ENCODE measurements around the gene RPUSD1.

RPUSD1 gene

DNA sequence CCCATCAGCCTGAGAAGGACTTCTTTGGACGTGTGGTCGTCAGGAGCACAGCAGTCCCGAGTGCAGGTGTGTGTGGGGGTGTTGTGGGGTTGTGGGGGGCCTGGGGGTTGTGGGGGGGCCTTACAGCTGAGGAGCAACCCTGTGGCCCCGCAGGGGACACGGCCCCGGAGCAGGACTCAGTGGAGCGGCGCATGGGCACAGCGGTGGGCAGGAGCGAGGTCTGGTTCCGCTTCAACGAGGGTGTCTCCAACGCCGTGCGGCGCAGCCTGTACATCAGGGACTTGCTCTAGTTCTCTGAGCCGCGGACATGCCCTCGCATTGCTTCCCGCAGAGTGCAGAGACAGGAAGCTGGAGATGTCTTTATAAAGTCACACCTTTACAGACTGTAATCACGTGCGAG lies 9.5 kb upstream of the RPUSD1 start:
- no peak for DNase-seq

GRCh38 chr16:797120-797420 lies 8.9 kb upstream of the RPUSD1 start:
- DNase-seq = no peak

DNA sequence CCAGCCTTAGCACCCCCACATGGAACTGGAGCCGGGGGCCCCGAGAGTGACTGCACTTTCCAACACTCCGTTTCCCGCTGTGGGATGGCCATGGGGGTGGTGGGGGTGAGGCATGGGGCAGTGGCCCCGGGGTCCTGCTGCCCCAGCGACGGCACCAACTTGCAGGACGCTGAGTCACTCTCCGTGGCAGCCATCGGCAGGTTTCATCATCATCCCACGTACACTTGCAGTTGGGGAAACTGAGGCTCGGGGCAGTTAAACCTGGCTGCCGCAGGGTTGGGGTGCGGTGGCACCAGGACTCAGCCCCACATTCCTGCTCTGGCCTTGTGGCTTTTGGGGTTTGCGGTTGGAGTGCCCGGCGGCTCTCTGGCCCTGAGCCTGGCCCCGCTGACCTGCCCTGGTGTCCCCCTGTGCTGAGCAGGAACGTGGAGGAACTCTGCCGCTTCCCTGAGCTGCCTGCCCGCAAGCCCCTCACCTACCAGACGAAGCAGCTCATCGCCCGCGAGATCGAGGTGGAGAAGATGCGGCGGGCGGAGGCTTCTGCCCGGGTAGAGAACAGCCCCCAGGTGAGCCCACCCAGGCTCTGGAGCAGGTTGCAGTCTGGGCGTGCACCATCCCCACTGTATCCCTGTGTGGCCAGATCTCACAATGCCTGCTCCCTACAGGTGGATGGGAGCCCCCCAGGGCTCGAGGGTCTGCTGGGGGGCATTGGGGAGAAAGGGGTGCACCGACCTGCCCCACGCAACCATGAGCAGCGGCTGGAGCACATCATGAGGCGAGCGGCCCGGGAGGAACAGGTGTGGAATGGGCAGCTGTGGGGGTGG lies 8.3 kb upstream of the RPUSD1 start:
- no peak for DNase-seq

DNA sequence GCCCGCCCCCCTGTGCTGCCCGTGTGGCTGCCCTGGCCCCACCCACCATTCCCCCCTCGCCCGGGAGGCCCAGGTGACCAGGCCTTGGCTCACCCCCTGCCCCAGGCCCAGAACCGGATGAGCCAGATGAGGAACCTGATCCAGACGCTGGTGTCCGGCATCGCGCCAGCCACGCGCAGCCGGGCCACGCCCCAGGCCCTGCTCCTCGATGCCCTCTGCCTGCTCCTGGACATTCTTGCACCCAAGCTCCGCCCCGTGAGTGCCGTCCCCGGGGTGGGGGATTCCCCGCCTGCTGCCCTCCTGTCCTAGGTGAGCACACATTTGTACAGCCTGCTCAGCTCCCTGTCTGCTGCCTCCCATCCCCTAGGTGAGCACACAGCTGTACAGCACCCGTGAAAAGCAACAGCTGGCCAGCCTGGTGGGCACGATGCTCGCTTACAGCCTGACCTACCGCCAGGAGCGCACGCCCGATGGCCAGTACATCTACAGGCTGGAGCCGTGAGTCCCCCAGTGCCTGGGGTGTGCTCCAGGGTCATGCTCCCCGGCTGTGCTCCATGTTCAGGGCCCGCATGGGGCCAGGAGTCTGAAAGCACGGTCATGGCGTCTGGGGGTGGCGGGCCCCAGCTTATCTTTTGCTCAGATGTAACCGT lies 7.5 kb upstream of the RPUSD1 start:
- no peak for DNase-seq

- DNase-seq = no peak
These were observed 6.8 kb upstream of the RPUSD1 start for GRCh38 chr16:794853-795466.

GRCh38 chr16:794091-794822 lies 6.1 kb upstream of the RPUSD1 start:
- DNase-seq = no peak

GRCh38 chr16:793414-793813 lies 5.2 kb upstream of the RPUSD1 start:
- no peak for DNase-seq

DNA sequence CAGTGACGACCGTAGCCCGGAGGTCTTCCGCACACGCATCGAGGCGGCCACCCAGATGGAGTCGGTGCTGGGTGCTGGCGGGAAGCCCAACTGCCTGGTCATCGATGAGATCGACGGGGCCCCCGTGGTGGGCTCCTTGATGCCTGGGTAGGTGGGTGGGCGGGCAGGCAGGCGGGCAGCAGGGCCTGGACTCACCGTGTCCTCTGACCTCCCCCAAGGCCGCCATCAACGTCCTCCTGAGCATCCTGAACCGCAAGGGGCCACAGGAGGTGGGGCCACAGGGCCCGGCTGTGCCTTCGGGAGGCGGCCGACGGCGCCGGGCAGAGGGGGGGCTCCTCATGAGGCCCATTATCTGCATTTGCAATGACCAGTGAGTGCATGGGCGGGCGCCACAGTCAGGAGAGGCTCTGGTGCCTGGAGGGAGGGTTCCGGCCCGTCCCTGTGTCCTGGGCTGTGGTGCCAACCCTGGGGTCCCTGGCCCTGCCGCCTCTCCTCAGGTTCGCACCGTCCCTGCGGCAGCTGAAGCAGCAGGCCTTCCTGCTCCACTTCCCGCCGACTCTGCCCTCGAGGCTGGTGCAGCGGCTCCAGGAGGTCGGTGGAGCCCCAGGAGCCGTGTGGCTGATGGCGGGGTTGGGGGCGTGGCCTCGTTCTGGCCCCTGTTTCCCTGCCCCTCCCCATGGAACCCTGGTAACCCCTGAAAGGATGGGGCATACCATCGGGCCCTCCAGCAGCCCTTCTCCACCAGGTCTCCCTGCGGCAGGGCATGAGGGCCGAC lies 4.2 kb upstream of the RPUSD1 start:
- no peak for DNase-seq

DNA sequence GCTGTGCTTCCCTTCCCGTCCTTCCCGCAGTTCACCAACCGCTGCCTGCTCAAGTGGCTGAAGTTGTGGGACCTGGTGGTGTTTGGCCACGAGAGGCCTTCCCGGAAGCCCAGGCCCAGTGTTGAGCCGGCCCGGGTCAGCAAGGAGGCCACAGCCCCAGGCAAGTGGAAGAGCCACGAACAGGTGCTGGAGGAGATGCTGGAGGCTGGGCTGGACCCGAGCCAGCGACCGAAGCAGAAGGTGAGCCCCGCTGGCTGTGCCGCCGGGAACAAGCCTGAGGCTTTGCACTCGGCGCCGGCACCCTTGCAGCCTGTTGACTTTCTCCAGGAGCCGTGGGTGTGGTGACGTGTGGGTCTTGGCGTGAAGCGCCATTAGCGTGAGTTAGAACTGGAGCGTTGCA lies 3.0 kb upstream of the RPUSD1 start:
- no peak for DNase-seq

GRCh38 chr16:790086-790485 lies 1.9 kb upstream of the RPUSD1 start:
- DNase-seq = no peak

GRCh38 chr16:789191-789850 lies 1.1 kb upstream of the RPUSD1 start:
- DNase-seq = no peak

DNA sequence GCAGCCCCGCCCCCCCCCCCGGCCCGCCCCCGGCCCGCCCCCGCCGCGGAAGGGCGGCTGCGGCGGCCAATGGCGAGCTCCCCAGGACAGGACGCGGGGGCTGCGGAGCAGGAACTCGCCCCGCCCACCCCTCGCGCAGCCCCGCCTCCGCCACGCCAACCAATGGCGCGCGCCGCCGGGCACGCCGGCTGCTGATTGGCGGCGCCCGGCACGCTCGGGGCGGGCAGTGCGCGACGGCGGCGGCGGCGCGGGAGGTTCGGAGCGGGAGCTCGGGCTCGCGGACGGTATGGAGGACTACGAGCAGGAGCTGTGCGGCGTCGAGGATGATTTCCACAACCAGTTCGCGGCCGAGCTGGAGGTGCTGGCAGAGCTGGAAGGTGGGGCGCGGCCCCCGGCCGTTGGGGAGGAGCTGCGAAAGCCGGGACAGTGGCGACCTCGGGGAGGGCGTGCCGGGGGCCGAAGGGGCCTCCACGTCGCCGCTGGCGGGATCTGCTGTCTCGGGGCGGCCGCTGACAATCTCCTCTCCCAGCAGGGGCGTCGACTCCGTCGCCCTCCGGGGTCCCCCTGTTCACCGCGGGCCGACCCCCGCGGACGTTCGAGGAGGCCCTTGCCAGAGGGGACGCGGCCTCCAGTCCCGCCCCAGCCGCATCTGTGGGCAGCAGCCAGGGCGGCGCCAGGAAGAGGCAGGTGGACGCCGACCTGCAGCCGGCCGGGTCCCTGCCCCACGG lies 382 bp upstream of the RPUSD1 start, which contains the start of gene CHTF18:
Gene CHTF18 (plus strand): TSS at position 222 of the 728 bp plus-strand sequence. CDS start 65 bp downstream, at position 287.
- peak; percentile 95 for DNase-seq

DNA sequence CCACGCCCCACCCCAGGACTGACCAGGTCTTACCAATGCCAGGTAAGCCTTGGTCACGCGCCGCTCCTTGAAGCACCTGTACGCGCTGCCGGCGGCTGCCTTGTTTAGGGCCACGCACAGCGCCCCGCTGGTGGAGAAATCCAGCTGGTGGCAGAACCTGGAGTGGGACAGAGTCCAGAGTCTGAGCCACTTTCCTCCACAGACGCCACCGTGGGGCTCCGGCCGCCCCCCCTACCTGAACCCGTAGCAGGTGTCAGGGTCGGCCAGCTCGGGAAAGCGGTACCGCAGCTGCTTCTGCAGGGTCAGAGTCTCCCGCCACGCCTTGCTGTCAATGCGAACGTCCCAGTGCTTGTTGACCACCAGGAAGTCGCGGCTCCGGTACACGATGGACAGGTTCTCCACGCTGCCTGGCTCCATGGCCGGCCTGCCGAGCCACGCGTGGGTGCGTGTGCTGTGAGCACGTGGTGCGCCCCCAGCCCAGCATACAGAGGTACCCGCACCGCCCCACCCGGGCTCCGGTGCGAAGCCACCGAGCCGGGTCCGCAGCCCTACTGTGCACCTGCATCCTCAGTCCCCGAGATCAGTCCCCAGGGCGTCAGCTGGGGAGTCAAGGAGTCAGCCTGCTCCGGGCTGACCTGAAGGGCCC lies 737 bp downstream of the RPUSD1 start:
- no peak for DNase-seq

- DNase-seq = peak; percentile 81
These were observed 2.3 kb downstream of the RPUSD1 start for GRCh38 chr16:785563-786535.

GRCh38 chr16:784431-784830 lies 3.8 kb downstream of the RPUSD1 start:
- no peak for DNase-seq

- no peak for DNase-seq
These were observed 4.6 kb downstream of the RPUSD1 start for GRCh38 chr16:783404-784161.

DNA sequence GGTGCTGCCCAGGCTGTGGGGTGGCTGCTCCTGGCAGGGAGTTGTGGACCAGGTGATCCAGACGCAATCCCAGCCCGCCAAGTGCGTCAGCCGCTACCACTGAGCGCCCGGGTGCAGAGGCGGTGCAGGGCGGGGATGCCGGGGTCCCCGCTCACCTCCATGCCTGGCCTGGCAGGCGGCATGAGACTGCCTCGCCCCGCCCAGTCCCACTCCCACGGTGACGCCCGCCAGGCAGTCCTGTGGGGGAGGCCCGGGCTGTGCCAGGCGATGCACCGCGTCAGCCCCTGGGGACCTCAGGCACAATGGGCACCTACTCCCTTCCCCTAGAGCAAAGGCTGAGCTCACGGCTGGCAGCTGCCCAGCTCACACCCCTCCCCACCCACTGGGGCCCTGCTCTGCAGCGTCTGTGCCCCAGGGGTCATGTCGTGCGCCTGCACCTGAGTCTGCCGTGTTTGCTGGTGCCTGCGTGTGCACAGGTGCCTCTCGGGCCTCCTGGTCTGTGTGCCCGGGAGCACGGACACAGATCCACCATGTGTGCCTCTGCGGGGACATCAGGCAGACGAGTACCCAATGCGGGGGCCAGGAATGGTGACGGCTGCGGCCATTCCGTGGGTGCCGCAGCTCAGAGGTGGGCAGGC lies 5.3 kb downstream of the RPUSD1 start:
- no peak for DNase-seq

DNA sequence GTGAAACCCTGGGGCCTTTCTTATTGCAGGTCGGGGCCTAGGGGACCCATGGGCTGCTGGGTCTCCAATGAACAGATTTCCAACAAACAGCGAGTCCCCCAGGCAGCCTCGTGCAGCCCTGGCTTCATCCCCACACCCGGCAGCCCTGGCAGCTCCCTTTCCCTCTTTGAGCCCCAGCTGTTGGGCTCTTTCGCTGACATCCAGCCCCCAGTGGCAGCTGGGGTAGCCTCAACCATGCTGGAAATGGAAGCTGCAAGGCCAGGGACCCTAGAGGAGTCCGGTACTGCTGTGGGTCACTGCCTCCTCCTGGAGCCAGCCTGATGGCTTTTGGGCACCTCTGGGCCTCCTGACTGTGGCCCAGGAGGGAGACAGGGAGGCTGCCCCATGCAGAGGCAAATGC lies 5.9 kb downstream of the RPUSD1 start:
- no peak for DNase-seq

Measured in activated CD4-positive, CD25-positive, alpha-beta regulatory T cell treated with anti-CD3 and anti-CD28 coated beads, Interleukin-2, amount 50 U/mL, for 72 hours (primary cell).